ENCODE measurements around the gene NDUFAF3. TPM values are rescaled to one million over a fixed set of nuclear protein-coding genes. Genes with fewer than 3 reads are reported as not detected.
A peak's percentile ranks its signal among the peaks of the same experiment; 100 is the strongest.

The NDUFAF3 gene
- total RNA-seq, 2 experiments from 2014 or later = 124 to 309 TPM

DNA sequence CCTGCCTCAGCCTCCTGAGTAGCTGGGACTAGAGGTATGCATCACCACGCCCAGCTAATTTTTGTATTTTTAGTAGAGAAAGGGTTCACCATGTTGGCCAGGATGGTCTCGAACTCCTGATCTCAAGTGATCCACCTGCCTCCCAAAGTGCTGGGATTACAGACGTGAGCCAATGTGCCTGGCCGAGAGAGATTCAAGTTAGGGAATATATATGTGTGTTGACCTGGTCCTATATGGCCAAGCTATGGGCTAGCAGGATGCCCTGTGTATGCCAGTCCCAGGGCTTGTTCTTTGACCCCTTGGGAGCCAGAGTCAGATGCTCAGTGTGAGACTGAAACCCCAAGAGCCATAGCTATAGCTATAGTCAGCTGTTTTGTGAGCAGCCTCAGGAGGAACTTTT lies 1.9 kb downstream of the NDUFAF3 start:
- Histone ChIP-seq H4K20me1 (ENCODE audit: insufficient read depth, low read length) (0 out of 2 replicates have a peak, but pooled peaks cover 4% of the 10 kb centered on the region), H3K79me2 (ENCODE audit: insufficient read depth, low read depth, low read length) (peaks cover 58% of the 10 kb centered on the region), H3K9me2 (ENCODE audit: insufficient read depth, low read length) (no peaks in the 10 kb centered on the region), H2AFZ (ENCODE audit: low read length) (no peak overlapping the region), H3K27ac (ENCODE audit: low read depth, low read length, poor library complexity, severe bottlenecking) (no peak overlapping the region), H3K4me3 (ENCODE audit: low read depth, low read length, poor library complexity, severe bottlenecking) (no peak overlapping the region), H3K36me3 (ENCODE audit: insufficient read depth, low read length) (peaks cover 65% of the 10 kb centered on the region), H3K4me2 (ENCODE audit: low read length) (peak overlapping the region; percentile 93), H3K9me3 (ENCODE audit: low read length) (no peaks in the 10 kb centered on the region), H3K4me1 (ENCODE audit: insufficient read depth, low read length, poor library complexity, severe bottlenecking) (peaks cover 68% of the 10 kb centered on the region)
- ChIA-PET CTCF (ENCODE audit: unreplicated experiment) (no interaction called here), POLR2A (no interaction called here)
- TF ChIP-seq, protein P1, sequence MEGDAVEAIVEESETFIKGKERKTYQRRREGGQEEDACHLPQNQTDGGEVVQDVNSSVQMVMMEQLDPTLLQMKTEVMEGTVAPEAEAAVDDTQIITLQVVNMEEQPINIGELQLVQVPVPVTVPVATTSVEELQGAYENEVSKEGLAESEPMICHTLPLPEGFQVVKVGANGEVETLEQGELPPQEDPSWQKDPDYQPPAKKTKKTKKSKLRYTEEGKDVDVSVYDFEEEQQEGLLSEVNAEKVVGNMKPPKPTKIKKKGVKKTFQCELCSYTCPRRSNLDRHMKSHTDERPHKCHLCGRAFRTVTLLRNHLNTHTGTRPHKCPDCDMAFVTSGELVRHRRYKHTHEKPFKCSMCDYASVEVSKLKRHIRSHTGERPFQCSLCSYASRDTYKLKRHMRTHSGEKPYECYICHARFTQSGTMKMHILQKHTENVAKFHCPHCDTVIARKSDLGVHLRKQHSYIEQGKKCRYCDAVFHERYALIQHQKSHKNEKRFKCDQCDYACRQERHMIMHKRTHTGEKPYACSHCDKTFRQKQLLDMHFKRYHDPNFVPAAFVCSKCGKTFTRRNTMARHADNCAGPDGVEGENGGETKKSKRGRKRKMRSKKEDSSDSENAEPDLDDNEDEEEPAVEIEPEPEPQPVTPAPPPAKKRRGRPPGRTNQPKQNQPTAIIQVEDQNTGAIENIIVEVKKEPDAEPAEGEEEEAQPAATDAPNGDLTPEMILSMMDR (conservative IDR thresholded peaks at IDR 0.05; ENCODE audit: low read length) = no peak
- no peak for TF ChIP-seq EZH2phosphoT487 (IDR thresholded peaks at IDR 0.05; ENCODE audit: borderline replicate concordance, low read depth, low read length)
- intact Hi-C loops (cut with micrococcal nuclease; ENCODE audit: unreplicated experiment) = loop anchor here (5.0 kb wide), 1 partner anchor 779 kb away; the partner anchor contains the start of gene INKA1
- BruUV-seq (replicated peaks) = no TSS peak
- no peak for DNase-seq (ENCODE audit: low spot score)

DNA sequence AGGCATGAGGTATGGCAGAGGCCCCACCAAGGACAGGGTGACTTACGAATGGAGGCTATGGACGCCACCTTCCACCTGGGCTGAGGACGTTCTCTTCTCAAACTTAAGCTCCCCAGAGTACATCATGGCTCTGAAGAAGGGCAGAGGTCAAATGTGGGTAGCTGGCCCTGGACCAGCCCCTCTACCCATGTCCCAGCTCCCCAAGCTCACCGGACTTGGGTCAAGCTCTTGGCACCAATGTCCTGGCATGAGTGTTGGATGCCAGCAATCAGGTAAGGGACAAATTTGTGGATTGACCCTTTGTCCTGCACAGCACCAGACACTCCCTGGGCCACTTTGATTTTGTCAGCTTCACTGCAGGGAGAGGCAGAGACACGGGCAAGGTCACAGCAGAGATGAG lies 2.5 kb downstream of the NDUFAF3 start:
- H3K79me2 ChIP-seq (ENCODE audit: insufficient read depth, low read depth, low read length) = peaks cover 58% of the 10 kb centered on the region
- H2AFZ ChIP-seq (ENCODE audit: low read length) = no peak overlapping the region
- H3K4me3 ChIP-seq (ENCODE audit: low read depth, low read length, poor library complexity, severe bottlenecking) = no peak overlapping the region
- CTCF ChIA-PET (ENCODE audit: unreplicated experiment) = no interaction called here
- H3K9me3 ChIP-seq (ENCODE audit: low read length) = no peaks in the 10 kb centered on the region
- peaks cover 62% of the 10 kb centered on the region for H3K4me1 ChIP-seq (ENCODE audit: insufficient read depth, low read length, poor library complexity, severe bottlenecking)
- H3K27ac ChIP-seq (ENCODE audit: low read depth, low read length, poor library complexity, severe bottlenecking) = no peak overlapping the region
- H3K9me2 ChIP-seq (ENCODE audit: insufficient read depth, low read length) = no peaks in the 10 kb centered on the region
- no peak for DNase-seq (ENCODE audit: low spot score)
- H3K4me2 ChIP-seq (ENCODE audit: low read length) = peak overlapping the region; percentile 17; the same call in 1 of the 2 replicates
- peaks cover 65% of the 10 kb centered on the region for H3K36me3 ChIP-seq (ENCODE audit: insufficient read depth, low read length)
- H4K20me1 ChIP-seq (ENCODE audit: insufficient read depth, low read length) = 0 out of 2 replicates have a peak, but pooled peaks cover 4% of the 10 kb centered on the region
- POLR2A ChIA-PET = no interaction called here
- TSS peak; percentile 49 for BruUV-seq (replicated peaks)
- no peak for TF ChIP-seq EZH2phosphoT487 (IDR thresholded peaks at IDR 0.05; ENCODE audit: borderline replicate concordance, low read depth, low read length)
- TF ChIP-seq, protein P1 (conservative IDR thresholded peaks at IDR 0.05; ENCODE audit: low read length) = no peak
- intact Hi-C loops (cut with micrococcal nuclease; ENCODE audit: unreplicated experiment) = loop anchor here (5.0 kb wide), 1 partner anchor 778 kb away; the partner anchor contains the start of gene INKA1

DNA sequence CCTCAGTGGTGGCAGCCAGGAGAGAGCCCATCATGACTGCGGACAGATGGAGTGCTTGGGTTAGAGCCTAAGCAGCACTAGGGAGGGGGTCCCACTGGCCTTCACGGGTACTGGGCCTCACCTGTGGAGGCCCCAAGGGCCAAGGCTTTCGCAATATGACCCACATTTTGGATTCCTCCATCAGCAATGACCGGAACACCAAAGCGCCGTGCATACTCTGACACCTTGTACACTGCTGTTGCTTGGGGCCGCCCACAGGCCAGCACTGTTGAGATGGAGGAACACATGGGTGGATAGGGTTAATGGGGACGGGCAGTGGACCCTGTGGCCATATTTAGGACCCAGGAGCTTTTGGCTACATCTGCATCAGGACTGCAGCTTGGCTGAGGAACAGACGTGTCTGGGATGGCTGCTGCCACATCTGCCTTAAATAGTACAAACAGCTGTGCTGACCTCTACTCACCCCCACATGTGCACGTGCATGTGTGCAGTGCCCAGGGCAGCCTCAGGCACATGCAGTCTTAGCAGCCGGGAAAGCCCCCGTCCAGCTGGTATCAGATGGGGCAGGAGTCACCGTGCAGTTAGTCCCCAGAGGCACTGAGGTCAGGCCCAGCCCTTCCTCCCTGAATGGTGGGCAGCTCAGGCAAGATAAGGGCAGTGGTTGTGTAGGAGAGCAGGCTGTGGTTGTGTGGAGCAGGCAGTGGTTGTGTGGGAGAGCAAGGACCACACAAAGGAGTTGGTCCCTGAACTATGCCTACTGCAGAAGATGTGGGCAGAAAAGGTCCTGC lies 3.3 kb downstream of the NDUFAF3 start:
- no peak for DNase-seq (ENCODE audit: low spot score)
- H3K4me1 ChIP-seq (ENCODE audit: insufficient read depth, low read length, poor library complexity, severe bottlenecking) = peaks cover 62% of the 10 kb centered on the region
- H3K9me3 ChIP-seq (ENCODE audit: low read length) = no peaks in the 10 kb centered on the region
- H3K36me3 ChIP-seq (ENCODE audit: insufficient read depth, low read length) = peaks cover 68% of the 10 kb centered on the region
- H2AFZ ChIP-seq (ENCODE audit: low read length) = no peak overlapping the region
- H4K20me1 ChIP-seq (ENCODE audit: insufficient read depth, low read length) = 0 out of 2 replicates have a peak, but pooled peaks cover 4% of the 10 kb centered on the region
- ChIA-PET CTCF (ENCODE audit: unreplicated experiment) (interaction anchor here (0.6 kb wide), 1 partner anchor 319 kb away, joined by 3 read pairs; no protein-coding TSS in a partner anchor), POLR2A (interaction anchor here (0.5 kb wide), 1 partner anchor 18 kb away, joined by 4 read pairs; the partner anchor contains the start of gene WDR6)
- no peak overlapping the region for H3K4me3 ChIP-seq (ENCODE audit: low read depth, low read length, poor library complexity, severe bottlenecking)
- H3K9me2 ChIP-seq (ENCODE audit: insufficient read depth, low read length) = no peaks in the 10 kb centered on the region
- H3K27ac ChIP-seq (ENCODE audit: low read depth, low read length, poor library complexity, severe bottlenecking) = no peak overlapping the region
- H3K79me2 ChIP-seq (ENCODE audit: insufficient read depth, low read depth, low read length) = peaks cover 51% of the 10 kb centered on the region
- intact Hi-C loops (cut with micrococcal nuclease; ENCODE audit: unreplicated experiment) = loop anchor here (5.0 kb wide), 1 partner anchor 132 kb away; no protein-coding TSS in a partner anchor
- no peak for TF ChIP-seq EZH2phosphoT487 (IDR thresholded peaks at IDR 0.05; ENCODE audit: borderline replicate concordance, low read depth, low read length)
- TF ChIP-seq, protein P1 (conservative IDR thresholded peaks at IDR 0.05; ENCODE audit: low read length) = no peak
- BruUV-seq (replicated peaks) = no TSS peak
- H3K4me2 ChIP-seq (ENCODE audit: low read length) = peak overlapping the region; percentile 17; the same call in 1 of the 2 replicates
